K562 (cell line): ENCODE results near the gene HIVEP3. TPM values are rescaled to one million over a fixed set of nuclear protein-coding genes. Genes with fewer than 3 reads are reported as not detected.
A peak's percentile ranks its signal among the peaks of the same experiment; 100 is the strongest.

Experiments
- AFF1 ChIP-seq, 2 experiments: fragments of 450-650 bp; IDR thresholded peaks; 2 replicates each; pipeline ENCODE4 v1.6.1; 2018; ENCODE audit warnings: mild to moderate bottlenecking in 2 of 2, low read depth in 1 of 2; ENCODE audit not compliant: partially characterized antibody in 2 of 2
- BCL6 ChIP-seq: fragments of 250-450 bp; sonication (Bioruptor Pico); IDR thresholded peaks from 2 replicates; pipeline ENCODE4 v1.4.0; 2020
- CHD2 ChIP-seq: IDR thresholded peaks from 2 replicates; pipeline ENCODE4 v1.6.1; 2011; ENCODE audit warnings: low read depth, low read length
- COPS2 ChIP-seq: fragments of 450-650 bp; conservative IDR thresholded peaks from 2 replicates; pipeline ENCODE4 v1.6.1; 2016; ENCODE audit warnings: mild to moderate bottlenecking, moderate library complexity
- CTBP1 ChIP-seq: fragments of 450-650 bp; IDR thresholded peaks from 2 replicates; pipeline ENCODE4 v1.6.1; 2016; ENCODE audit warnings: borderline replicate concordance
- DLX4 ChIP-seq: fragments of 250-450 bp; sonication (Bioruptor Pico); IDR thresholded peaks from 2 replicates; pipeline ENCODE4 v1.6.1; 2021; ENCODE audit warnings: mild to moderate bottlenecking
- ELF2 ChIP-seq: fragments of 250-450 bp; sonication (Bioruptor Pico); IDR thresholded peaks from 2 replicates; pipeline ENCODE4 v1.5.0; 2021; ENCODE audit warnings: mild to moderate bottlenecking
- HCFC1 ChIP-seq: IDR thresholded peaks from 2 replicates; pipeline ENCODE4 v1.6.1; 2012; ENCODE audit warnings: low read depth, low read length, improper control_type of control experiment
- JUND ChIP-seq, 2 experiments: IDR thresholded peaks; 2 replicates in 1 of 2; 3 replicates in 1 of 2; pipeline ENCODE4 v1.6.1; 2011; ENCODE audit warnings: borderline replicate concordance in 2 of 2, low read depth in 2 of 2, low read length in 2 of 2, improper control_type of control experiment in 1 of 2, missing biosample characterization in 1 of 2, missing genetic modification characterization in 1 of 2, missing genetic modification reagents in 1 of 2
- RAD21 ChIP-seq, 2 experiments: fragments of 250-450 bp in 1 of 2; fragments of 450-650 bp in 1 of 2; sonication (Bioruptor Pico) in 1 of 2; formaldehyde crosslinking in 1 of 2; IDR thresholded peaks in 1 of 2; conservative IDR thresholded peaks in 1 of 2; 2 replicates each; pipeline versions ENCODE4 v1.4.0 to v1.8.0; 2020 to 2022; ENCODE audit warnings: mild to moderate bottlenecking in 2 of 2, moderate library complexity in 1 of 2
- RFX1 ChIP-seq: fragments of 450-650 bp; IDR thresholded peaks from 2 replicates; pipeline ENCODE4 v1.6.1; 2016; ENCODE audit warnings: mild to moderate bottlenecking, moderate library complexity
- RNF219 ChIP-seq: fragments of 250-450 bp; sonication (Bioruptor Pico); IDR thresholded peaks from 2 replicates; pipeline ENCODE4 v1.5.0; 2022; ENCODE audit warnings: mild to moderate bottlenecking
- TEAD1 ChIP-seq, 2 experiments: fragments of 450-650 bp in 1 of 2; sonication (generic) in 1 of 2; formaldehyde crosslinking; IDR thresholded peaks; 2 replicates each; pipeline versions ENCODE4 v1.4.0 to v1.8.0; 2020 to 2022; ENCODE audit warnings: mild to moderate bottlenecking in 2 of 2, missing genetic modification reagents in 1 of 2
- TEAD2 ChIP-seq: fragments of 450-650 bp; IDR thresholded peaks from 2 replicates; pipeline ENCODE4 v1.6.1; 2016; ENCODE audit warnings: missing genetic modification characterization, control low read depth, missing compliant biosample characterization
- TEAD4 ChIP-seq, 2 experiments: sonication (generic) in 1 of 2; formaldehyde crosslinking in 1 of 2; IDR thresholded peaks; 2 replicates each; pipeline versions ENCODE4 v1.6.1 to v1.8.0; 2012 to 2022; ENCODE audit warnings: borderline replicate concordance in 1 of 2, inconsistent platforms in 1 of 2, low read length in 1 of 2, mild to moderate bottlenecking in 1 of 2, missing genetic modification reagents in 1 of 2
- ZKSCAN3 ChIP-seq: fragments of 250-450 bp; sonication (Bioruptor Pico); IDR thresholded peaks from 2 replicates; pipeline ENCODE4 v1.4.0; 2020
- ZNF134 ChIP-seq: fragments of 250-450 bp; sonication (Bioruptor Pico); conservative IDR thresholded peaks from 2 replicates; pipeline ENCODE4 v1.4.0; 2020
- ZNF224 ChIP-seq: sonication (generic); formaldehyde crosslinking; IDR thresholded peaks from 2 replicates; pipeline ENCODE4 v1.8.0; 2022; ENCODE audit warnings: mild to moderate bottlenecking, missing genetic modification reagents
- ZNF239 ChIP-seq: fragments of 250-450 bp; sonication (Bioruptor Pico); IDR thresholded peaks from 2 replicates; pipeline ENCODE4 v1.4.0; 2020; ENCODE audit warnings: mild to moderate bottlenecking
- ZNF253 ChIP-seq: fragments of 250-450 bp; sonication (Bioruptor Pico); conservative IDR thresholded peaks from 2 replicates; pipeline ENCODE4 v1.6.1; 2021; ENCODE audit warnings: mild to moderate bottlenecking
- ZNF655 ChIP-seq: fragments of 250-450 bp; sonication (Bioruptor Pico); IDR thresholded peaks from 2 replicates; pipeline ENCODE4 v1.5.0; 2021
- ZNF764 ChIP-seq: fragments of 250-450 bp; sonication (Bioruptor Pico); IDR thresholded peaks from 2 replicates; pipeline ENCODE4 v1.4.0; 2020; ENCODE audit warnings: low read depth, mild to moderate bottlenecking, moderate library complexity
- polyA plus RNA-seq, 8 experiments: library from polyadenylated mRNA; depleted of rRNA in 4 of 8; stranded (reverse) in 5 of 8; unstranded in 3 of 8; fragments of >200 nt; fragmentation: Nextera tagmentation in 2 of 8; fragmentation: Illumina TruSeq in 1 of 8; extraction: Ambion mirVana in 2 of 8; extraction: Trizol in 1 of 8; gene quantifications; 2 replicates each; pipeline versions ENCODE4 v1.2.1 to v1.2.3, GENCODE V29; 2011 to 2014; ENCODE audit warnings: inconsistent platforms in 1 of 8, missing spikeins in 1 of 8
- total RNA-seq, 7 experiments: library from RNA; depleted of rRNA in 6 of 7; stranded (reverse); fragments of >200 nt in 6 of 7; fragmentation: Illumina TruSeq in 2 of 7; extraction: Trizol in 2 of 7; gene quantifications; 2 replicates each; pipeline versions ENCODE4 v1.2.1 to v1.2.3, GENCODE V29; 2011 to 2021; ENCODE audit warnings: low replicate concordance in 1 of 7

Gene HIVEP3
- total and polyA plus RNA-seq, 9 of the 15 experiments (the other 6 are each of a cell fraction or from before 2014, with no cell fraction given) = 0.09 to 0.58 (median 0.34) TPM; not detected in 1

GRCh38 chr1:41599912-41600311 lies 318.8 kb downstream of the HIVEP3 start (continued):
- no peak for TF ChIP-seq RNF219 (CRISPR knock-in tag)
- TF ChIP-seq TEAD2 = peak; percentile 98
- peak; percentile 88 for TF ChIP-seq TEAD4 (IDR thresholded peaks at IDR 0.05; ENCODE audit: low read length)
- no peak for TF ChIP-seq TEAD4 (CRISPR knock-in tag; IDR thresholded peaks at IDR 0.05; ENCODE audit: borderline replicate concordance)
- TF ChIP-seq RAD21 (CRISPR knock-in tag; conservative IDR thresholded peaks at IDR 0.05 in 1 of 2, IDR thresholded peaks at IDR 0.05 in 1 of 2) = peak in 1 of 2 experiments; percentile 35; a peak in 2 of 4 replicates
- TF ChIP-seq BCL6 (CRISPR knock-in tag) = no peak
- no peak for TF ChIP-seq RFX1
- TF ChIP-seq ZNF764 (CRISPR knock-in tag) = no peak
- no peak for TF ChIP-seq ZNF239 (CRISPR knock-in tag)
- TF ChIP-seq ZNF253 = no peak
- TF ChIP-seq ELF2 (CRISPR knock-in tag) = no peak
- TF ChIP-seq HCFC1 = no peak
- TF ChIP-seq COPS2 = no peak
- TF ChIP-seq ZNF134 = no peak
- no peak for TF ChIP-seq ZNF655
- no peak for TF ChIP-seq JUND (IDR thresholded peaks at IDR 0.05; ENCODE audit: borderline replicate concordance, low read depth, low read length)
- TF ChIP-seq JUND (tag; IDR thresholded peaks at IDR 0.05; ENCODE audit: borderline replicate concordance, low read depth, low read length) = no peak
- no peak for TF ChIP-seq AFF1 (IDR thresholded peaks at IDR 0.05; ENCODE audit: low read depth in 1 of 2, partially characterized antibody in 2 of 2)
- TF ChIP-seq TEAD1 (CRISPR knock-in tag; IDR thresholded peaks at IDR 0.05) = peak; percentile 95 to 99
- no peak for TF ChIP-seq ZNF224 (CRISPR knock-in tag)
- no peak for TF ChIP-seq ZKSCAN3 (CRISPR knock-in tag)
- no peak for TF ChIP-seq CHD2
- no peak for TF ChIP-seq DLX4
- 0 out of 2 replicates have a peak, but pooled peaks have one; percentile 13 for TF ChIP-seq CTBP1
